Endothelial cell of umbilical vein (primary cell): Measurements from ENCODE around the gene GPX1. TPM values are rescaled to one million over a fixed set of nuclear protein-coding genes. Genes with fewer than 3 reads are reported as not detected.

ENCODE experiments used
- BruUV-seq: library from RNA; stranded (reverse); fragments of 400-500 nt; replicated peaks from 2 replicates; lab custom pipeline; 2021; lab: Mats Ljungman, UMichigan
- CTCF ChIA-PET: fragments of 300-600, 350-600 bp; sonication (Branson Sonifier 250); formaldehyde crosslinking; loops from one replicate; lab custom pipeline; 2021; ENCODE audit warnings: antibody characterized with exemption, inconsistent platforms; lab: Charles Lee
- POLR2A ChIA-PET: fragments of 300-600, 350-600 bp; sonication (Branson Sonifier 250); formaldehyde crosslinking; loops from one replicate; lab custom pipeline; 2021; ENCODE audit warnings: antibody characterized with exemption, inconsistent platforms; lab: Charles Lee
- DNase-seq: peaks from one replicate; pipeline ENCODE4 v3.0.0-alpha.2; 2011; ENCODE audit warnings: low read depth, low spot score
- FAIRE-seq: peaks from 2 replicates; lab custom pipeline; 2011; peaks lifted over from hg19 to GRCh38; lab: Jason Lieb, UNC
- H2AFZ ChIP-seq: 2 replicates; pipeline ENCODE4 v1.6.0; 2012; ENCODE audit warnings: low read depth, low read length, control low read depth, inconsistent platforms
- H3K27ac ChIP-seq: 2 replicates; pipeline ENCODE4 v1.5.1; 2011; ENCODE audit warnings: low read depth, mild to moderate bottlenecking, control low read depth, low read length, moderate library complexity; ENCODE audit not compliant: insufficient read depth
- H3K27me3 ChIP-seq, 2 experiments: 2 replicates each; pipeline versions ENCODE4 v1.6.0 to v1.6.1; 2011; ENCODE audit warnings: low read length in 2 of 2, mixed read lengths in 1 of 2; ENCODE audit not compliant: control insufficient read depth in 2 of 2, insufficient read depth in 2 of 2
- H3K36me3 ChIP-seq, 2 experiments: 2 replicates in 1 of 2; 3 replicates in 1 of 2; pipeline ENCODE4 v1.5.1; 2011; ENCODE audit warnings: low read length in 2 of 2, mild to moderate bottlenecking in 1 of 2, moderate library complexity in 1 of 2; ENCODE audit not compliant: control insufficient read depth in 2 of 2, insufficient read depth in 2 of 2; ENCODE audit errors: extremely low read depth in 1 of 2
- H3K4me1 ChIP-seq: 3 replicates; pipeline ENCODE4 v1.5.1; 2011; ENCODE audit warnings: mild to moderate bottlenecking, low read length; ENCODE audit not compliant: control insufficient read depth, insufficient read depth; ENCODE audit errors: extremely low read depth
- H3K4me2 ChIP-seq: 2 replicates; pipeline ENCODE4 v1.6.1; 2011; ENCODE audit warnings: low read length, control low read depth, mixed read lengths; ENCODE audit not compliant: insufficient read depth
- H3K4me3 ChIP-seq, 3 experiments: fragments of 200-600 bp in 1 of 3; sonication (generic), shearing (Covaris generic) in 1 of 3; replicated peaks in 1 of 3; 2 replicates each; pipeline ENCODE4 v1.5.1; 2011 to 2016; ENCODE audit warnings: control low read depth in 3 of 3, low read length in 3 of 3, mild to moderate bottlenecking in 2 of 3, inconsistent platforms in 1 of 3, low read depth in 1 of 3, moderate library complexity in 1 of 3; ENCODE audit not compliant: insufficient read depth in 1 of 3
- H3K79me2 ChIP-seq: 2 replicates; pipeline ENCODE4 v1.6.0; 2012; ENCODE audit warnings: low read length, inconsistent platforms; ENCODE audit not compliant: control insufficient read depth, insufficient read depth
- H3K9ac ChIP-seq: replicated peaks from 2 replicates; pipeline ENCODE3; 2011; ENCODE audit warnings: low read length, control low read depth; ENCODE audit not compliant: insufficient read depth; ENCODE audit errors: extremely low read depth
- H3K9me1 ChIP-seq: replicated peaks from 3 replicates; pipeline ENCODE4 v1.6.0; 2011; ENCODE audit warnings: mild to moderate bottlenecking, low read length; ENCODE audit not compliant: control insufficient read depth, insufficient read depth; ENCODE audit errors: extremely low read depth
- H3K9me3 ChIP-seq: replicated peaks from 2 replicates; pipeline ENCODE4 v1.5.1; 2012; ENCODE audit warnings: low read length, inconsistent platforms; ENCODE audit not compliant: control insufficient read depth, insufficient read depth
- H4K20me1 ChIP-seq: replicated peaks from 2 replicates; pipeline ENCODE3; 2011; ENCODE audit warnings: mild to moderate bottlenecking, low read length; ENCODE audit not compliant: control insufficient read depth, insufficient read depth; ENCODE audit errors: extremely low read depth
- EZH2 ChIP-seq: IDR thresholded peaks from 2 replicates; pipeline ENCODE4 v1.6.1; 2012; ENCODE audit warnings: borderline replicate concordance, low read depth, mild to moderate bottlenecking, moderate library complexity, low read length, inconsistent platforms; ENCODE audit not compliant: severe bottlenecking
- FOS ChIP-seq: IDR thresholded peaks from 2 replicates; pipeline ENCODE4 v1.6.1; 2011; ENCODE audit warnings: mild to moderate bottlenecking, low read length, moderate library complexity, borderline replicate concordance; ENCODE audit not compliant: insufficient read depth
- GATA2 ChIP-seq: IDR thresholded peaks from 2 replicates; pipeline ENCODE4 v1.7.0; 2011; ENCODE audit warnings: low read depth, mild to moderate bottlenecking, moderate library complexity, mixed read lengths, low read length; ENCODE audit not compliant: insufficient read length, insufficient read depth
- JUN ChIP-seq: IDR thresholded peaks from 2 replicates; pipeline ENCODE4 v1.6.1; 2011; ENCODE audit warnings: borderline replicate concordance, low read depth; ENCODE audit not compliant: insufficient read length, insufficient read depth
- MYC ChIP-seq: IDR thresholded peaks from one replicate; pipeline ENCODE4 v1.6.1; 2011; ENCODE audit warnings: mild to moderate bottlenecking, low read depth, low read length
- POLR2A ChIP-seq: IDR thresholded peaks from 2 replicates; pipeline ENCODE4 v1.6.1; 2012; ENCODE audit warnings: low read depth, mild to moderate bottlenecking, control low read depth, low read length
- POLR2AphosphoS5 ChIP-seq: IDR thresholded peaks from 2 replicates; pipeline ENCODE4 v1.6.1; 2012; ENCODE audit warnings: low read depth, mild to moderate bottlenecking, control low read depth, low read length, moderate library complexity; ENCODE audit not compliant: insufficient read depth
- dilution Hi-C: fragments of 300-500 bp; cut with MboI; formaldehyde crosslinking; loops from one replicate; pipeline ENCODE4 v1.15.0; 2019; ENCODE audit warnings: low sequenced_read_pairs; ENCODE audit not compliant: extremely low pct_ligation_motif_present
- intact Hi-C: fragments of 100-400 bp; cut with micrococcal nuclease; formaldehyde crosslinking; loops from one replicate; pipeline ENCODE4 v1.10.0; 2022
- polyA plus RNA-seq, 4 experiments: library from polyadenylated mRNA; depleted of rRNA in 3 of 4; stranded (reverse) in 3 of 4; unstranded in 1 of 4; fragments of >200 nt; gene quantifications; 2 replicates each; pipeline versions ENCODE4 v1.2.1 to v1.2.3, GENCODE V29; 2011 to 2012; ENCODE audit warnings: missing spikeins in 1 of 4
- total RNA-seq: library from RNA; stranded (reverse); gene quantifications from 2 replicates; pipeline ENCODE4 v1.2.3, GENCODE V29; 2021
- TF ChIP-seq, protein P1 (sequence below), 2 donors: IDR thresholded peaks; 1 replicate in 1 of 2; 2 replicates in 1 of 2; pipeline ENCODE4 v1.5.1; 2011; ENCODE audit warnings: low read length in 2 of 2, mild to moderate bottlenecking in 2 of 2, moderate library complexity in 2 of 2, control low read depth in 1 of 2, inconsistent platforms in 1 of 2, low read depth in 1 of 2; ENCODE audit not compliant: insufficient read depth in 1 of 2; ENCODE audit errors: extremely low read depth in 1 of 2
- TF ChIP-seq, protein P2 (sequence below): IDR thresholded peaks from 2 replicates; pipeline ENCODE4 v1.6.1; 2011; ENCODE audit not compliant: insufficient read depth, insufficient read length

The GPX1 gene
- total and polyA plus RNA-seq, 2 donors (not counting 3 experiments of a cell fraction or from before 2014, with no cell fraction given) = 461 to 1,348 TPM

DNA sequence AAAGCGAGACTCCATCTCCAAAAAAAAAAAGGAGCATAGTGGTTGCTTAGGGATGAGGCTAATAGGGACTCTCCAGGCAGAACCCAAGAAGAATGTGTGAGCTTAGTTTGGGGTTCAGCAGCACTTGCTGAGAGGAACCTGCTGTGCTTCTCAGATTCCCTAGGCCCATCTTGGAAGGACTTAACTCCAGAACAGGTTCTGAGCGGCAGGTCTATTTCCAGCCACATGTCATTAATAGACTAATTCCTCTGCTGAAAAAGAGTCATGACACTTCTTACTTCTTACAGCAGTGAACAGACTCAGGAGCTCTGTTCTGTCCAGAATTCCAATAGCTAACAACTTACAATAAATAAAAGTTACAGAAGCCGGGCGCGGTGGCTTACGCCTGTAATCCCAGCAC lies 31.1 kb upstream of the GPX1 start:
- intact Hi-C loops = no loop called here
- Histone ChIP-seq H3K9ac (no peak overlapping the region), H3K4me2 (no peak overlapping the region), H4K20me1 (peaks cover 9% of the 10 kb centered on the region), H3K9me1 (peaks cover 2% of the 10 kb centered on the region), H3K4me3 (no peak overlapping the region), H3K27ac (no peak overlapping the region), H3K27me3 (no peaks in the 10 kb centered on the region), H3K79me2 (peaks cover 96% of the 10 kb centered on the region), H3K36me3 (peaks cover 0 to 2% of the 10 kb centered on the region in 2 experiments), H2AFZ (no peak overlapping the region), H3K9me3 (no peaks in the 10 kb centered on the region), H3K4me1 (peaks cover 8% of the 10 kb centered on the region)
- DNase-seq (no peak), FAIRE-seq (no peak)
- ChIA-PET POLR2A (no interaction called here), CTCF (interaction anchor here (0.6 to 2.0 kb wide), 7 partner anchors 9 to 84 kb away, joined by 3 to 14 read pairs (median 4); partner anchors contain the start of gene USP4)
- dilution Hi-C loops = no loop called here
- TF ChIP-seq, protein P1, sequence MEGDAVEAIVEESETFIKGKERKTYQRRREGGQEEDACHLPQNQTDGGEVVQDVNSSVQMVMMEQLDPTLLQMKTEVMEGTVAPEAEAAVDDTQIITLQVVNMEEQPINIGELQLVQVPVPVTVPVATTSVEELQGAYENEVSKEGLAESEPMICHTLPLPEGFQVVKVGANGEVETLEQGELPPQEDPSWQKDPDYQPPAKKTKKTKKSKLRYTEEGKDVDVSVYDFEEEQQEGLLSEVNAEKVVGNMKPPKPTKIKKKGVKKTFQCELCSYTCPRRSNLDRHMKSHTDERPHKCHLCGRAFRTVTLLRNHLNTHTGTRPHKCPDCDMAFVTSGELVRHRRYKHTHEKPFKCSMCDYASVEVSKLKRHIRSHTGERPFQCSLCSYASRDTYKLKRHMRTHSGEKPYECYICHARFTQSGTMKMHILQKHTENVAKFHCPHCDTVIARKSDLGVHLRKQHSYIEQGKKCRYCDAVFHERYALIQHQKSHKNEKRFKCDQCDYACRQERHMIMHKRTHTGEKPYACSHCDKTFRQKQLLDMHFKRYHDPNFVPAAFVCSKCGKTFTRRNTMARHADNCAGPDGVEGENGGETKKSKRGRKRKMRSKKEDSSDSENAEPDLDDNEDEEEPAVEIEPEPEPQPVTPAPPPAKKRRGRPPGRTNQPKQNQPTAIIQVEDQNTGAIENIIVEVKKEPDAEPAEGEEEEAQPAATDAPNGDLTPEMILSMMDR (IDR thresholded peaks at IDR 0.05; ENCODE audit: extremely low read depth in 1 of 2, insufficient read depth in 1 of 2, low read depth in 1 of 2, low read length in 2 of 2) = no peak
- TF ChIP-seq MYC (no peak), FOS (no peak), POLR2AphosphoS5 (no peak), GATA2 (no peak), JUN (no peak), EZH2 (no peak), POLR2A (no peak)
- TF ChIP-seq, protein P2, sequence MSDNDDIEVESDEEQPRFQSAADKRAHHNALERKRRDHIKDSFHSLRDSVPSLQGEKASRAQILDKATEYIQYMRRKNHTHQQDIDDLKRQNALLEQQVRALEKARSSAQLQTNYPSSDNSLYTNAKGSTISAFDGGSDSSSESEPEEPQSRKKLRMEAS = no peak
- no TSS peak for BruUV-seq
